Stimulated activated CD8-positive, alpha-beta memory T cell treated with anti-CD3 and anti-CD28 coated beads, Interleukin-12 subunit alpha, Interleukin-12 subunit beta, amount 100 ng/mL, for 4 hours (primary cell): Measurements from ENCODE around the gene ARHGEF7.

Experiments used
- DNase-seq: peaks from one replicate; pipeline ENCODE4 v3.0.0-alpha.2; 2020; ENCODE audit warnings: low read depth

Gene ARHGEF7

DNA sequence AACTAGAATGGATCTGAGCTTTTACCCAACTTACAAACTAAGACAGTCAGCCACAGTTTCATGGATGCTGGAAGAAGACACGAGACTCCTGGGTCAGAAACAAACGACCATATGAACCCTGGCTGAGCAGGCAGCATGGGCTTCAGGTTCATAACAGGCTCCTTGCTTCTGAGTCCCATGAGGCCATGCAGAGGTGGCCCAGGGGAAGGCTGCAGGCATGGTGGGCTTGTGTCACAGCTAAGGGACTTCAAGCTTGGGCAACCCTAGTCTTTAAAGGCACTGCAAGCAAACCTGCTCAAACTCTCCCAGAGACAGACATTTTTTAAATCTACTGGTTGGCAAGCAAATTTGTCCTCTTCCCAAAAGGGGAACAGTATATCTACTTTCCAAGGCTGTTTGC, 5.1 kb upstream of the ARHGEF7 start:
- no peak for DNase-seq

- no peak for DNase-seq
Observed at GRCh38 chr13:111111376-111111937, 3.7 kb upstream of the ARHGEF7 start.

DNA sequence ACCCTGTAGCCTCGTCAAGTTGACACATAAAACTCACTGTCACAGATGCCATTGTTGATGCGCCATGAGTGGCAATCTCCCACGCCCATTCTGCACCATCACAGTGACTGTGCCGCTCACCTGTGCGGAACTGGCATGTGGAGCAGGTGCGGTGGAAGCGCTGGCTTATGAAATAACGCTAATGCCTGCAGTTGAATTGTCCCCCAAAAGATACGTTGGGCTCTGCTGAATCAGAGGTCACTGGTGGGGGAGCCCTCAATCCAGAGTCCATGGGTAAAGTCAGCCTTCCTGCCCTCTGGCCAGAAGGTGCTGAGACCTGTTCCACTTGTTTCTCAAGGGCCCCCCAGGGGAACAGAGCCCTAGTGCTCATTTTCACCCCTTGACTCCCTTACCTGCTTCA, 2.9 kb upstream of the ARHGEF7 start:
- no peak for DNase-seq

- DNase-seq, result no peak
Observed at GRCh38 chr13:111114362-111115060, 599 bp upstream of the ARHGEF7 start.

DNA sequence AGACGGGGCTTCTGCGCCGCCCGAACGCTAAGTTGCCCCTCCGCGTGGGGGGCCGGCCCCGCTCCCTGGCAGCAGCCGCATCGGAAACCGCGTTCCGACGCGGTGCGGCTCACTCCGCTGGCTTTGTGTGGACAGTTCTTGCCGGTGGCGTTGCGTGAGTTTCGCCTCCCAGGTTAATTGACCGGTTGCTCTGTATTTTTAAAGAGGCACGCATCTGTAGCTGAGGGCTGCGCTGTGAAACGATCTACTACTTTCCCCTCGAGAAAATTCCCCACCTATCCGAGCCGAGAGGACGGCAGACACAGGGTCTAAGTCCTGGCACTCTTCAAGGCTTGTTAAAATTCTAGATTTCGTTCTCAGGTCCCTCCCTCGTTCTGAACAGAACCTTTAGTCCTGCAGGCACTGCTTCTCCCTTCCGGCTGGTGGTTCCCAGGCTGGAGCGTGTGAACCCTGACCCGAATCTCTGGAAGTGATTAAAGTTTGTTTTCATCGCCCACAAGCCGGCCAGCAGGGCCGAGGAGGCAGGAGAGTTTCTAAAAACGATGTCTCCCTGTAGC, 933 bp downstream of the ARHGEF7 start:
- DNase-seq, result no peak

GRCh38 chr13:111116856-111117255, 1.7 kb downstream of the ARHGEF7 start:
- no peak for DNase-seq

GRCh38 chr13:111117289-111117688, 2.2 kb downstream of the ARHGEF7 start:
- no peak for DNase-seq

- no peak for DNase-seq
Observed at GRCh38 chr13:111117961-111118360, 2.9 kb downstream of the ARHGEF7 start.

DNA sequence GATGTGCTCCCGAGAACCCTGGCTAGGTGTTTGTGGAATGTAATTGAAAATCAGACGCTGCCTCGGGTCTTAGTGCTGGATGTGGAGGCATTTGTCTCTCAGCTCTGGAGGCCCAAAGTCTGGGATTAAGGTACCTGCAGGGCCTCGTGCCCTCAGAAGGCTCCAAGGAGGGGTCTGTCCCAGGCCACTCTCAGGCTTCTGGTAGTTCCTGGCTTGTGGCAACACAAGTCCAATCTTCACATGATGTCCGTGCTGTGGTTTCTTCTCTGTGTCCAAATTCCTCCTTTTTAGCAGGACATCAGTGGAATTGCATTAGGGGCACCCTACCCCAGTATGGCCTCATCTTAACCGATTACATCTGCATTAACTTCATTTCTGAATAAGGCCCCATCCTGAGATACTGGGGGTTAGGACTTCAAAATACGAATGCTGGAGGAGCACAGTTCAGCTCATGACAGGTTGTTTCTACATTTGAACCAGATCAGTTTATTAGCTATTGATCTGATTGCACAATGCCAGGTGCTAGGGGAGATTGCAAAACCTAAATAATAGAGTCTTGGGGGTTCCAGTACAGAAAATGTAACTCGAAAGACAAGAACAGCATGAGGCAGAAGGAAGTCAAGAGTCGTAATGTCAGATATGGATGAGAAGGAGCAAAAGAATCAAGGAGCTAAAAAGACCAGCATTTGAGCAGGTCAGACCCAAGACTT, 3.9 kb downstream of the ARHGEF7 start:
- DNase-seq, result no peak

- DNase-seq, result no peak
Observed at GRCh38 chr13:111119966-111120365, 4.9 kb downstream of the ARHGEF7 start.

DNA sequence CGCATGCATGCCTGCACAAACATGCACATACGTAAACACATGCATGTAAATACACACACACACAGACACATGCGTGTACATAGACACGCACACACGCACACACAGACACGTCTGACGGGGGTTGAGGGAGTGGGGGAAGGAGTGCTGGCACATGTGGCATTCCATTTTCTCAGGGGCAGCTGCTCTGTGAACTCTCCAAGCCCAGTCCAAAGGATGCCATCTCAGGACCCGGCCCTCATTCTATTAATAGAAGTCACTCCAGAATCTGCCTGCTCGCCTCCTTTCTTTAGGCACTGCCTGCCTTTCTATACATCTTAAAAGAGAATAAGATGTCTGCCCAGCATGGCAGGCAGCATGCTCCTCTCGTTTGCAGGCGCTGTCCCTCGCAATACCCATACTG, 5.3 kb downstream of the ARHGEF7 start:
- no peak for DNase-seq

DNA sequence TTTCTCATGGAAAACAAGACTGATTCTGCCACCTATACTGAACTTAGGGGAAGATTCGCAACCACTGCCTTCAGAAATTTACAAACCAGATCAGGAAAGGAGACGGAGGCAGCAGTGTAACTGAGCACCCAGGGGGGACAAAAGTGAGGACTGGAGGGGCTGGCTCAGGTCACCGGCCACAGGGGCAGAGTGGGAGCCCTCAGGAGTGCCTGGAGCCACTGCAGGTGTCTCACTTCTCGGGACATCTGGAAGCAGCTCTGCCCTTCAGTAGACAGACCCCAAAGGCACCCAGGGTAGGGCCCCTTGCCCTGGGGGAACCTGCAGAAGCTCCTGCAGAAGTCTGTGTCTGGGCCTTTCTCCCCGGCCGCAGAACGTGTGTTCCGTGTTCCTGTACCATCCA, 5.8 kb downstream of the ARHGEF7 start:
- no peak for DNase-seq

GRCh38 chr13:111121506-111121905, 6.4 kb downstream of the ARHGEF7 start:
- DNase-seq, result no peak

DNA sequence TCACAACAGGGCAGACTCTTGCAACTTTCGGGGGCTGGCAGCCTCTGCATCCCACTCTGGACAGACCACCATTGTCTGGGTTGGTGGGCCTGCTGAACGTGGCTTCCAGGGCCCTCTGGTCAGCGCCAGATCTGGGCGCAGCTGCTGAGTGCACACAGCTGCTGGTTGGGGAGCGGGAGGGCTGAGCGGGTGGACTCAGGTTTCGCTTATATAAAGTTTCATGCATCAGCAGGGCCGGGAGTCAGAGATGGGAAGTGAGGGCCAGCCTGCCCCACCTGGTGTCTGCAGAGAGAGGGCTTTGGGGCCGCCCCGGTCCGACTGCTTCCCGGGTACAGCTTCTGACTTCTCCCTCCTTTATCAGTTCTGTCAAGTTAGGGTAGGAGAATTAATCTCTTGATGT, 6.9 kb downstream of the ARHGEF7 start:
- DNase-seq, result no peak

GRCh38 chr13:111122631-111123030, 7.5 kb downstream of the ARHGEF7 start:
- no peak for DNase-seq

- DNase-seq, result no peak
Observed at GRCh38 chr13:111123221-111123620, 8.1 kb downstream of the ARHGEF7 start.

DNA sequence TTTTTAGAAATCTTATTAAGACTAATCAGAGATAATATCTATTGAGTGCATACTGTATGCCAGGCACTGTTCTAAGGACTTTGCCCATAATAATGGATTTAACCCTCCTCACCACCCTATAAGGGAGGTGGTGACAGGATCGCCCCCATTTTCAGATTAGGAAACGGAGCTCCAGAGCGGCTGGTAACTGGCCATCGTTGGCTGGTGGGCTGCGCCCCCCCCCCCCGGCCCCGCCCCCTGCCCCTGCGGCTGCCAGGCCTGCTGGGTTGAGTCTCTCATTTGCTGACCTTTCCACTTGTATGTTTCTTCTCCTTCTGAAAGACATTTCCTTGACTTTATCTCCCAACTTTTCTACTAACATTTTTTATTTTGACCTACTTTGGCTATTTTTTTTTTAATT, 8.5 kb downstream of the ARHGEF7 start:
- no peak for DNase-seq

DNA sequence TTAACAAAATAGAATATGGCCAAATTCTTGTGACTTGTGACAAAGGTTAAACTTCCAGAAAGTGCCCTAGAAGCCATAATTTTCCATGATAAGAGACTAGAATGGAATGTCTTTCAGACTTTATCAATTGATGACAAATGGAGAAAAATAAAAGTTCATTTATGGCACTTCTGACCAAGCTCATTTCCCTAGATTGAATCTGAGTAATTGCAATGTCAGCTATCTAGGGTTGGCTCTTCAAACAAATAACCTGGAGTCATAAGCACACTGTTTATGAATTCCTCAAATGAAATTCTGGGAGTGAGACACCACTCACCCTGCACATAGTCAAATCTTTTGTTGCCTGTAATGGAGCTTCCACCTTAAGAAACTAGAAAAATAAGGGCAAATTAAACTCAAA, 11.4 kb downstream of the ARHGEF7 start:
- no peak for DNase-seq

DNA sequence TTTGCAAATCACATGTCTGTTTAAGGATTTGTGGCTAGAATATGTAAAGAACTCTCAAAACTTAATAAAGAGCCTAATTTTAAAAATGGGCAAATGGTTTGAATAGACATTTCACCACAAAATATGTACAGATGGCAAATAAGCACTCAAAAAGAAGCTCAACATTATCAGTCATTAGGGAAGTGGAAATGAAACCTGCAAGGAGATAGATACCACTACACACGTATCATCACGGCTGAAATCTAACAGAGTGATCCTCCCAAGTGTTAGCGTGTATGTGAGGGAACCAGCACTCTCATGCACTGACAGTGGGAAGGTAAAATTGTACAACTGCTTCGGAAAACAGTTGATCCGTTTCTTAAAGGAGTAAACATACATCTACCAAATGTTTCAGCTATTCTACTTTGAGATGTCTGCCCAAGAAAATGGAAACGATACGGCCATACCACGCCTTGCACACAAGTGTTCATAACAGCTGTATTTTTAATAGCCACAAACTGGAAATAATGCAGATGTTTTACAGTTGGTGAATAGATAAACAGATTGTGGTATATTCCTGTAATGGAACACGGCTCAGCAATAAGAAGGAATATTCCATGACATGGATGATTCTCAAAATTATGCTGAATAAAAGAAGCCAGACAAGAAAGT, 14.5 kb downstream of the ARHGEF7 start:
- no peak for DNase-seq

DNA sequence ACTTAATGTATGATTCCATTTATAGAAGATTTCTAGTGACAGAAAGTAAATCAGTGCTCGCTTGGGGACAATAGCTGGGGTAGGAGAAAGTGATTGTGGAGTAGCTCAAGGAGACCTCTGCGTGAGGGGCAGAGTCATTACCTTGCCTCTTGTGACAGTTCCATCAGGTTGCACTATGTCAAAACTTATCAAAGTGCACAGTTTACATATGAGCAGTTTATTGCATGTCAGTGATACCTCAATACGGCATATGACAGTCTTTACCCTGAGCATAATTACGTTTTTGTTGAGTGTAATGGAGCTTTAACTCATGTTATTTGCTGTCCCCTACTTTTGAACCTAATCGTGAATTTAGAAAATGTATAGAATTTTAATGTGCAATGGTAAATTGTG, 15.0 kb downstream of the ARHGEF7 start:
- DNase-seq, result no peak

DNA sequence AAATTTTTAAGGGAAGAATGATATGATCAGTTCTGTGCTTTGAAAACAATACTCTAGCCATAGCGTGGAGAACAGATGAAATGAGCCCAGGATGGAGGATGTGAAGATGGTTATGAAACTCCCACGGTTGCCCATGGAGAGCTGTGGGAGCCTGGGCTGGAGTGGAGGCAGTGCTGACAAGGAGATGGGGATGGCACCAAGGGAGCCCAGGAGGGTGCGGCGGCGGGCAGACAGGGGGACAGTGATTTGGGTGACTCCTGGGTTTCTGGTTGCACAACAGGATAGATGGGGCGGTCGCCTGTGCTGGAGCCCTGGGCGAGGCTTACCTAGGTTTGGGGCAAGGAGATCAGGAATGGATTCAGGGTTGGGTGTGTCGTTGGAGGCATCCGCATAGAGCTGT, 15.9 kb downstream of the ARHGEF7 start:
- no peak for DNase-seq

GRCh38 chr13:111131611-111132010, 16.5 kb downstream of the ARHGEF7 start:
- DNase-seq, result no peak

DNA sequence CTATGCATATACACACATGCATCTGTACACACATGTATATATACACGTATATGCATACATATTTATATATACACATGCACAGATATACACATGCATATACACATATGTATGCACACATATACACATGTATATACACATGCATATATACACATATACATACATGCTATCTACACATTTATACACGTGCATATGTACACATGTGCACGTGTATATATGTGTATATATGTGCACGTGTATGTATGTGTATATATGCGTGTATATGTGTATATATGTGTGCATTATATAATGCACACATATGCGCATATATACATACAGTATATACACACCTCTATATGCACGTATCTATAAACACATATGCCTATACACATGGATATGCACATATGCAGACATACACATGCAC, 17.8 kb downstream of the ARHGEF7 start:
- no peak for DNase-seq
